GM23338 (cell line): ENCODE data around the gene FNDC1. TPM values are rescaled to one million over a fixed set of nuclear protein-coding genes. Genes with fewer than 3 reads are reported as not detected.
A peak's percentile ranks its signal among the peaks of the same experiment; 100 is the strongest.

Source experiments
- ATAC-seq: fragments of 200-7000 bp; cut with Tn5 transposase; 3 replicates; pipeline ENCODE4 v1.9.1; 2020
- DNase-seq: peaks from one replicate; pipeline ENCODE4 v3.0.0-alpha.2; 2015; ENCODE audit warnings: low spot score
- H2AFZ ChIP-seq: fragments of 200-600 bp; sonication (generic); 2 replicates; pipeline ENCODE4 v1.8.0; 2016; ENCODE audit warnings: antibody characterized with exemption, mild to moderate bottlenecking, moderate library complexity
- H3F3A ChIP-seq: fragments of 200-600 bp; sonication (generic); replicated peaks from 2 replicates; pipeline ENCODE4 v1.8.0; 2017; ENCODE audit warnings: antibody characterized with exemption, mixed run types, low read depth
- H3K27ac ChIP-seq: fragments of 200-600 bp; sonication (generic); 2 replicates; pipeline ENCODE4 v1.6.1; 2016; ENCODE audit warnings: low read depth
- H3K27me3 ChIP-seq: fragments of 200-600 bp; sonication (generic); 2 replicates; pipeline ENCODE4 v1.8.0; 2016; ENCODE audit warnings: mild to moderate bottlenecking, mixed run types, moderate library complexity; ENCODE audit not compliant: insufficient read depth
- H3K36me3 ChIP-seq: fragments of 200-600 bp; sonication (generic); 2 replicates; pipeline ENCODE4 v1.8.0; 2016; ENCODE audit warnings: mild to moderate bottlenecking; ENCODE audit not compliant: insufficient read depth
- H3K4me1 ChIP-seq: fragments of 200-600 bp; sonication (generic); 2 replicates; pipeline ENCODE4 v1.8.0; 2016; ENCODE audit warnings: mild to moderate bottlenecking, moderate library complexity; ENCODE audit not compliant: insufficient read depth
- H3K4me2 ChIP-seq: fragments of 200-600 bp; sonication (generic); 2 replicates; pipeline ENCODE4 v1.7.1; 2017; ENCODE audit warnings: mixed run types
- H3K4me3 ChIP-seq: fragments of 200-600 bp; sonication (generic); 2 replicates; pipeline ENCODE4 v1.6.1; 2016; ENCODE audit warnings: mixed run types
- H3K79me2 ChIP-seq: fragments of 200-600 bp; sonication (generic); replicated peaks from 2 replicates; pipeline ENCODE4 v1.8.0; 2017; ENCODE audit warnings: mild to moderate bottlenecking; ENCODE audit not compliant: insufficient read depth
- H3K9me2 ChIP-seq: fragments of 200-600 bp; sonication (generic); 2 replicates; pipeline ENCODE4 v1.8.0; 2017; ENCODE audit not compliant: insufficient read depth
- H4K20me1 ChIP-seq: fragments of 200-600 bp; sonication (generic); replicated peaks from 2 replicates; pipeline ENCODE4 v1.8.0; 2017; ENCODE audit warnings: mild to moderate bottlenecking; ENCODE audit not compliant: insufficient read depth
- H3K27ac Mint-ChIP-seq: 2 replicates; pipeline ENCODE4 v1.8.0; 2020; ENCODE audit warnings: inconsistent platforms, mild to moderate bottlenecking, moderate library complexity, mixed read lengths
- H3K27me3 Mint-ChIP-seq: 3 replicates; pipeline ENCODE4 v1.8.0; 2022; ENCODE audit warnings: low read depth, mild to moderate bottlenecking, moderate library complexity, mixed read lengths, inconsistent platforms; ENCODE audit not compliant: insufficient read depth, poor library complexity
- H3K36me3 Mint-ChIP-seq: 3 replicates; pipeline ENCODE4 v1.8.0; 2021; ENCODE audit warnings: low read depth, mild to moderate bottlenecking, inconsistent platforms, moderate library complexity, mixed read lengths
- H3K4me1 Mint-ChIP-seq: 3 replicates; pipeline ENCODE4 v1.8.0; 2020; ENCODE audit warnings: mild to moderate bottlenecking, inconsistent platforms, mixed read lengths
- H3K4me3 Mint-ChIP-seq: 3 replicates; pipeline ENCODE4 v1.8.0; 2021; ENCODE audit warnings: moderate library complexity, mild to moderate bottlenecking, inconsistent platforms, mixed read lengths
- H3K9me3 Mint-ChIP-seq: 3 replicates; pipeline ENCODE4 v1.8.0; 2020; ENCODE audit warnings: moderate library complexity, mild to moderate bottlenecking, inconsistent platforms, mixed read lengths
- CREB1 ChIP-seq: fragments of 250-450 bp; sonication (Bioruptor Pico); IDR thresholded peaks from 2 replicates; pipeline ENCODE4 v1.5.0; 2020; ENCODE audit warnings: low read depth, mild to moderate bottlenecking, moderate library complexity
- CTCF ChIP-seq, 2 experiments: fragments of 200-600 bp in 1 of 2; sonication (generic) in 1 of 2; conservative IDR thresholded peaks; 2 replicates each; pipeline versions ENCODE4 v1.5.1 to v1.6.1; 2016 to 2017; ENCODE audit warnings: antibody characterized with exemption in 2 of 2, low read depth in 2 of 2, mild to moderate bottlenecking in 2 of 2, moderate library complexity in 1 of 2
- ETS1 ChIP-seq: IDR thresholded peaks from 2 replicates; pipeline ENCODE4 v1.6.1; 2016; ENCODE audit warnings: antibody characterized with exemption
- EZH2 ChIP-seq: fragments of 200-600 bp; sonication (generic); IDR thresholded peaks from one replicate; pipeline ENCODE4 v1.8.0; 2017; ENCODE audit warnings: antibody characterized with exemption, mild to moderate bottlenecking, low read depth; ENCODE audit not compliant: unreplicated experiment
- EZH2phosphoT487 ChIP-seq: fragments of 200-600 bp; sonication (generic); IDR thresholded peaks from one replicate; pipeline ENCODE4 v1.8.1; 2018; ENCODE audit warnings: antibody characterized with exemption; ENCODE audit not compliant: unreplicated experiment
- JUNB ChIP-seq: IDR thresholded peaks from one replicate; pipeline ENCODE4 v1.6.1; 2016; ENCODE audit warnings: antibody characterized with exemption; ENCODE audit not compliant: unreplicated experiment
- NANOG ChIP-seq: IDR thresholded peaks from 2 replicates; pipeline ENCODE4 v1.6.1; 2016; ENCODE audit warnings: antibody characterized with exemption, borderline replicate concordance
- POLR2AphosphoS5 ChIP-seq: IDR thresholded peaks from 2 replicates; pipeline ENCODE4 v1.6.1; 2016; ENCODE audit warnings: antibody characterized with exemption, low read depth
- REST ChIP-seq: IDR thresholded peaks from one replicate; pipeline ENCODE4 v1.6.1; 2018; ENCODE audit warnings: antibody characterized with exemption; ENCODE audit not compliant: unreplicated experiment
- STAT1 ChIP-seq: IDR thresholded peaks from one replicate; pipeline ENCODE4 v1.6.1; 2016; ENCODE audit warnings: antibody characterized with exemption; ENCODE audit not compliant: unreplicated experiment
- ZNF114 ChIP-seq: fragments of 250-450 bp; sonication (Bioruptor Pico); IDR thresholded peaks from 2 replicates; pipeline ENCODE4 v1.5.0; 2020; ENCODE audit warnings: mild to moderate bottlenecking, moderate library complexity
- polyA plus RNA-seq: library from polyadenylated mRNA; unstranded; fragments of >200 nt; fragmentation: Nextera tagmentation; extraction: Ambion mirVana; gene quantifications from 2 replicates; pipeline ENCODE4 v1.2.1, GENCODE V29; 2016
- total RNA-seq: library from RNA; depleted of rRNA; stranded (reverse); fragments of >200 nt; shearing (Covaris generic); gene quantifications from 2 replicates; pipeline ENCODE4 v1.2.3, GENCODE V29; 2014

Gene FNDC1
- total and polyA plus RNA-seq, 2 experiments from 2014 or later = 0.38 to 0.57 TPM

GRCh38 chr6:159127701-159128100 lies 41.5 kb upstream of the FNDC1 start:
- ATAC-seq (no peak), DNase-seq (no peak)
- no peak for TF ChIP-seq EZH2phosphoT487
- no peak for TF ChIP-seq REST
- no peak for TF ChIP-seq NANOG
- TF ChIP-seq POLR2AphosphoS5 = no peak
- TF ChIP-seq ETS1 = no peak
- TF ChIP-seq EZH2 = no peak
- no peak for TF ChIP-seq JUNB
- TF ChIP-seq CREB1 (CRISPR knock-in tag) = no peak
- no peak for TF ChIP-seq STAT1
- no peak for TF ChIP-seq ZNF114 (CRISPR knock-in tag)
- TF ChIP-seq CTCF (conservative IDR thresholded peaks at IDR 0.05; ENCODE audit: low read depth in 2 of 2) = no peak
- no peak overlapping the region for H3K4me3 Mint-ChIP-seq
- Histone ChIP-seq H3K27ac (no peak overlapping the region), H3K27me3 (no peaks in the 10 kb centered on the region), H3K9me2 (no peaks in the 10 kb centered on the region), H3K79me2 (no peaks in the 10 kb centered on the region), H3K4me2 (no peak overlapping the region), H3F3A (no peaks in the 10 kb centered on the region), H3K4me1 (no peaks in the 10 kb centered on the region), H2AFZ (peak overlapping the region; percentile 74), H3K4me3 (no peak overlapping the region), H4K20me1 (no peaks in the 10 kb centered on the region), H3K36me3 (no peaks in the 10 kb centered on the region)
- no peak overlapping the region for H3K27ac Mint-ChIP-seq
- H3K4me1 Mint-ChIP-seq = no peaks in the 10 kb centered on the region
- peaks cover 6% of the 10 kb centered on the region for H3K27me3 Mint-ChIP-seq
- H3K9me3 Mint-ChIP-seq = no peaks in the 10 kb centered on the region
- H3K36me3 Mint-ChIP-seq = no peaks in the 10 kb centered on the region
